OCI-LY1 (cell line): ENCODE results near the gene SDK2.

ENCODE experiments used
- H2AFZ ChIP-seq: fragments of 200-600 bp; sonication (generic), shearing (Covaris generic); 2 replicates; pipeline ENCODE4 v1.6.0; 2014; ENCODE audit warnings: antibody characterized with exemption, mild to moderate bottlenecking, low read length
- H3F3A ChIP-seq: fragments of 200-600 bp; sonication (generic), shearing (Covaris generic); 2 replicates; pipeline ENCODE4 v1.6.0; 2014; ENCODE audit warnings: mild to moderate bottlenecking, antibody characterized with exemption, low read length, moderate library complexity; ENCODE audit not compliant: insufficient read depth
- H3K27ac ChIP-seq: fragments of 200-600 bp; sonication (generic); 2 replicates; pipeline ENCODE4 v1.5.1; 2014; ENCODE audit warnings: low read length, mixed run types, mild to moderate bottlenecking, low read depth; ENCODE audit not compliant: poor library complexity, severe bottlenecking
- H3K27me3 ChIP-seq: fragments of 200-600 bp; sonication (generic); 2 replicates; pipeline ENCODE4 v1.6.0; 2014; ENCODE audit warnings: antibody characterized with exemption, mild to moderate bottlenecking, low read length, moderate library complexity; ENCODE audit not compliant: insufficient read depth
- H3K36me3 ChIP-seq: fragments of 200-600 bp; sonication (generic); 2 replicates; pipeline ENCODE4 v1.6.1; 2014; ENCODE audit warnings: mild to moderate bottlenecking, antibody characterized with exemption, low read length, moderate library complexity, mixed read lengths; ENCODE audit not compliant: insufficient read depth
- H3K4me1 ChIP-seq: fragments of 200-600 bp; sonication (generic); 2 replicates; pipeline ENCODE4 v1.5.1; 2014; ENCODE audit warnings: mild to moderate bottlenecking, low read length, moderate library complexity; ENCODE audit not compliant: insufficient read depth, severe bottlenecking
- H3K4me2 ChIP-seq: fragments of 200-600 bp; sonication (generic), shearing (Covaris generic); 2 replicates; pipeline ENCODE4 v1.6.1; 2014; ENCODE audit warnings: low read length
- H3K4me3 ChIP-seq: fragments of 200-600 bp; sonication (generic); 2 replicates; pipeline ENCODE4 v1.5.1; 2014; ENCODE audit warnings: low read length, low read depth, mild to moderate bottlenecking, mixed read lengths; ENCODE audit not compliant: poor library complexity, severe bottlenecking
- H3K79me2 ChIP-seq: fragments of 200-600 bp; shearing (Covaris generic); 2 replicates; pipeline ENCODE4 v1.6.1; 2016; ENCODE audit warnings: mixed run types, low read length, mixed read lengths; ENCODE audit not compliant: insufficient read depth
- H3K9ac ChIP-seq: fragments of 200-600 bp; sonication (generic), shearing (Covaris generic); 2 replicates; pipeline ENCODE4 v1.6.1; 2014; ENCODE audit warnings: mild to moderate bottlenecking, low read length, mixed read lengths
- H3K9me2 ChIP-seq: fragments of 200-600 bp; sonication (generic), shearing (Covaris generic); 2 replicates; pipeline ENCODE4 v1.6.1; 2014; ENCODE audit warnings: low read depth, mild to moderate bottlenecking, low read length, mixed read lengths
- H3K9me3 ChIP-seq: fragments of 200-600 bp; shearing (Covaris generic); 2 replicates; pipeline ENCODE4 v1.6.1; 2014; ENCODE audit warnings: low read length, mixed read lengths
- H4K20me1 ChIP-seq: fragments of 200-600 bp; sonication (generic), shearing (Covaris generic); 2 replicates; pipeline ENCODE4 v1.6.0; 2016; ENCODE audit warnings: mild to moderate bottlenecking, low read length; ENCODE audit not compliant: insufficient read depth
- CTCF ChIP-seq: fragments of 200-600 bp; sonication (generic), shearing (Covaris generic); IDR thresholded peaks from 2 replicates; pipeline ENCODE4 v1.5.1; 2017; ENCODE audit warnings: mild to moderate bottlenecking, antibody characterized with exemption, low read length, moderate library complexity, mixed read lengths
- EZH2 ChIP-seq: fragments of 200-600 bp; sonication (generic), shearing (Covaris generic); IDR thresholded peaks from 2 replicates; pipeline ENCODE4 v1.8.0; 2017; ENCODE audit warnings: borderline replicate concordance, mixed run types, mild to moderate bottlenecking, antibody characterized with exemption, low read length, moderate library complexity, mixed read lengths

The SDK2 gene

GRCh38 chr17:73404246-73404645 is 240.0 kb downstream of the SDK2 start:
- Histone ChIP-seq H3K36me3 (no peaks in the 10 kb centered on the region), H3F3A (no peaks in the 10 kb centered on the region), H3K79me2 (no peaks in the 10 kb centered on the region), H3K9me2 (no peaks in the 10 kb centered on the region), H3K9ac (no peak overlapping the region), H3K27me3 (no peaks in the 10 kb centered on the region; the same call in 1 of the 2 replicates), H3K4me1 (peaks cover 5% of the 10 kb centered on the region), H2AFZ (no peak overlapping the region), H4K20me1 (no peaks in the 10 kb centered on the region), H3K27ac (no peak overlapping the region), H3K9me3 (no peaks in the 10 kb centered on the region), H3K4me3 (no peak overlapping the region), H3K4me2 (no peak overlapping the region)
- no peak for TF ChIP-seq EZH2
- no peak for TF ChIP-seq CTCF

GRCh38 chr17:73402466-73402865 is 241.8 kb downstream of the SDK2 start:
- no peaks in the 10 kb centered on the region for H3K36me3 ChIP-seq
- H3K4me1 ChIP-seq: peaks cover 5% of the 10 kb centered on the region

GRCh38 chr17:73401911-73402310 is 242.3 kb downstream of the SDK2 start:
- Histone ChIP-seq H2AFZ (no peak overlapping the region), H3K4me1 (peaks cover 5% of the 10 kb centered on the region), H3K79me2 (no peaks in the 10 kb centered on the region), H3K9me3 (no peaks in the 10 kb centered on the region), H3F3A (no peaks in the 10 kb centered on the region), H3K4me3 (peak overlapping the region; percentile 25), H3K27me3 (no peaks in the 10 kb centered on the region; the same call in 1 of the 2 replicates), H3K27ac (no peak overlapping the region), H3K4me2 (peak overlapping the region; percentile 64), H3K9ac (no peak overlapping the region), H3K36me3 (no peaks in the 10 kb centered on the region), H3K9me2 (no peaks in the 10 kb centered on the region), H4K20me1 (no peaks in the 10 kb centered on the region)
- TF ChIP-seq EZH2 (no peak), CTCF (no peak)

More at GRCh38 chr17:73402466-73402865, 241.8 kb downstream of the SDK2 start:
- Histone ChIP-seq H4K20me1 (no peaks in the 10 kb centered on the region), H3K27me3 (no peaks in the 10 kb centered on the region; the same call in 1 of the 2 replicates), H3K9me2 (no peaks in the 10 kb centered on the region), H3F3A (no peaks in the 10 kb centered on the region), H3K4me3 (peak overlapping the region; percentile 25), H2AFZ (no peak overlapping the region), H3K9me3 (no peaks in the 10 kb centered on the region), H3K79me2 (no peaks in the 10 kb centered on the region), H3K4me2 (peak overlapping the region; percentile 64), H3K27ac (no peak overlapping the region), H3K9ac (no peak overlapping the region)
- no peak for TF ChIP-seq EZH2
- TF ChIP-seq CTCF: no peak
